Ectodermal cell (in vitro differentiated cells): ENCODE data around the gene GCN1.

ENCODE experiments used
- H3K27ac ChIP-seq: 2 replicates; pipeline ENCODE4 v1.7.0; 2013; ENCODE audit warnings: mild to moderate bottlenecking, low read depth, low read length; ENCODE audit not compliant: insufficient read depth, poor library complexity, severe bottlenecking
- H3K27me3 ChIP-seq: 2 replicates; pipeline ENCODE4 v1.7.0; 2013; ENCODE audit warnings: mild to moderate bottlenecking, low read length; ENCODE audit not compliant: insufficient read depth, control insufficient read depth, poor library complexity, severe bottlenecking
- H3K36me3 ChIP-seq: one replicate; pipeline ENCODE4 v1.7.0; 2013; ENCODE audit warnings: low read length; ENCODE audit not compliant: control insufficient read depth, insufficient read depth
- H3K4me1 ChIP-seq: one replicate; pipeline ENCODE4 v1.7.0; 2013; ENCODE audit warnings: low read length; ENCODE audit not compliant: control insufficient read depth, insufficient read depth
- H3K4me3 ChIP-seq: 2 replicates; pipeline ENCODE4 v1.7.0; 2013; ENCODE audit warnings: low read depth, low read length, control low read depth; ENCODE audit not compliant: insufficient read depth
- H3K9me3 ChIP-seq: 2 replicates; pipeline ENCODE4 v1.7.0; 2013; ENCODE audit warnings: mild to moderate bottlenecking, low read length, moderate library complexity; ENCODE audit not compliant: control insufficient read depth
- WGBS, 2 experiments: methylation state at CpG; one replicate each; pipeline ENCODE4 v1.1.7; 2013; ENCODE audit warnings: missing lambda C conversion rate in 2 of 2; 5-methylcytosine and 5-hydroxymethylcytosine counted together

Gene GCN1

GRCh38 chr12:120093592-120094355, 100.7 kb downstream of the GCN1 start:
- H3K4me1 ChIP-seq = peaks cover 39% of the 10 kb centered on the region
- WGBS, 2 experiments = 12 to 15% methylated on average over 14 to 15 of the region's 17 CpGs
- peak overlapping the region; percentile 65 for H3K27ac ChIP-seq
- peaks cover 3% of the 10 kb centered on the region for H3K36me3 ChIP-seq
- no peaks in the 10 kb centered on the region for H3K27me3 ChIP-seq
- no peak overlapping the region for H3K4me3 ChIP-seq
- no peaks in the 10 kb centered on the region for H3K9me3 ChIP-seq

GRCh38 chr12:120093336-120093591, 101.3 kb downstream of the GCN1 start:
- Histone ChIP-seq H3K36me3 (peaks cover 3% of the 10 kb centered on the region), H3K4me3 (no peak overlapping the region), H3K9me3 (no peaks in the 10 kb centered on the region), H3K27ac (peak overlapping the region; percentile 65), H3K27me3 (no peaks in the 10 kb centered on the region), H3K4me1 (peaks cover 39% of the 10 kb centered on the region)
- 61 to 65% methylated on average over 4 of the region's 4 CpGs for WGBS, 2 experiments

- Histone ChIP-seq H3K27me3 (no peaks in the 10 kb centered on the region), H3K36me3 (no peaks in the 10 kb centered on the region), H3K27ac (no peak overlapping the region), H3K4me1 (peaks cover 39% of the 10 kb centered on the region), H3K4me3 (no peak overlapping the region), H3K9me3 (no peaks in the 10 kb centered on the region)
- 80% methylated on average over 23 of the region's 23 CpGs for WGBS, 2 experiments
These were observed 101.8 kb downstream of the GCN1 start for GRCh38 chr12:120092551-120093335.

- no peak overlapping the region for H3K27ac ChIP-seq
- no peak overlapping the region for H3K4me3 ChIP-seq
- H3K27me3 ChIP-seq = no peaks in the 10 kb centered on the region
- no peaks in the 10 kb centered on the region for H3K9me3 ChIP-seq
- no peaks in the 10 kb centered on the region for H3K36me3 ChIP-seq
- WGBS, 2 experiments = 92 to 93% methylated on average over 12 of the region's 12 CpGs
- peaks cover 45% of the 10 kb centered on the region for H3K4me1 ChIP-seq
These were observed 103.0 kb downstream of the GCN1 start for GRCh38 chr12:120091371-120092090.

- Histone ChIP-seq H3K4me3 (no peak overlapping the region), H3K36me3 (no peaks in the 10 kb centered on the region), H3K9me3 (no peaks in the 10 kb centered on the region), H3K4me1 (peaks cover 52% of the 10 kb centered on the region), H3K27ac (no peak overlapping the region), H3K27me3 (no peaks in the 10 kb centered on the region)
- 91% methylated on average over 18 of the region's 19 CpGs for WGBS, 2 experiments
These were observed 103.8 kb downstream of the GCN1 start for GRCh38 chr12:120090626-120091295.

GRCh38 chr12:120090206-120090605, 104.3 kb downstream of the GCN1 start:
- H3K27ac ChIP-seq = no peak overlapping the region
- 81 to 82% methylated on average over 3 of the region's 3 CpGs for WGBS, 2 experiments

GRCh38 chr12:120089796-120090195, 104.7 kb downstream of the GCN1 start:
- Histone ChIP-seq H3K27me3 (no peaks in the 10 kb centered on the region), H3K27ac (no peak overlapping the region), H3K4me1 (peaks cover 46% of the 10 kb centered on the region), H3K36me3 (no peaks in the 10 kb centered on the region), H3K9me3 (no peaks in the 10 kb centered on the region), H3K4me3 (no peak overlapping the region)
- WGBS, 2 experiments = 91 to 93% methylated on average over 2 of the region's 2 CpGs

More at GRCh38 chr12:120090206-120090605, 104.3 kb downstream of the GCN1 start:
- no peak overlapping the region for H3K4me3 ChIP-seq
- H3K36me3 ChIP-seq = no peaks in the 10 kb centered on the region
- peaks cover 50% of the 10 kb centered on the region for H3K4me1 ChIP-seq
- H3K27me3 ChIP-seq = no peaks in the 10 kb centered on the region
- no peaks in the 10 kb centered on the region for H3K9me3 ChIP-seq

- Histone ChIP-seq H3K9me3 (no peaks in the 10 kb centered on the region), H3K36me3 (no peaks in the 10 kb centered on the region), H3K4me1 (peaks cover 39% of the 10 kb centered on the region), H3K27me3 (no peaks in the 10 kb centered on the region), H3K27ac (no peak overlapping the region), H3K4me3 (no peak overlapping the region)
- WGBS, 2 experiments = 78 to 87% methylated on average over 8 of the region's 8 CpGs
These were observed 105.4 kb downstream of the GCN1 start for GRCh38 chr12:120089105-120089504.

GRCh38 chr12:120086801-120087621, 107.5 kb downstream of the GCN1 start:
- no peak overlapping the region for H3K27ac ChIP-seq
- peak overlapping the region; percentile 53 for H3K4me3 ChIP-seq
- 2% methylated on average over 55 of the region's 55 CpGs for WGBS, 2 experiments

More at GRCh38 chr12:120086801-120087621, 107.5 kb downstream of the GCN1 start:
- Histone ChIP-seq H3K27me3 (no peaks in the 10 kb centered on the region), H3K9me3 (no peaks in the 10 kb centered on the region), H3K36me3 (no peaks in the 10 kb centered on the region), H3K4me1 (peaks cover 20% of the 10 kb centered on the region)
